ENCODE measurements around the gene TELO2. TPM values are rescaled to one million over a fixed set of nuclear protein-coding genes. Genes with fewer than 3 reads are reported as not detected.

Gene TELO2
- total RNA-seq, 1 experiment from 2014 or later: 20.9 TPM

GRCh38 chr16:1498899-1499676 lies 5.9 kb downstream of the TELO2 start:
- DNase-seq (ENCODE audit: low spot score): no peak

- DNase-seq (ENCODE audit: low spot score): no peak
These were observed 6.8 kb downstream of the TELO2 start for GRCh38 chr16:1499756-1500464.

- no peak for DNase-seq (ENCODE audit: low spot score)
These were observed 7.4 kb downstream of the TELO2 start for GRCh38 chr16:1500465-1501150.

- DNase-seq (ENCODE audit: low spot score): no peak
These were observed 8.5 kb downstream of the TELO2 start for GRCh38 chr16:1501630-1502029.

DNA sequence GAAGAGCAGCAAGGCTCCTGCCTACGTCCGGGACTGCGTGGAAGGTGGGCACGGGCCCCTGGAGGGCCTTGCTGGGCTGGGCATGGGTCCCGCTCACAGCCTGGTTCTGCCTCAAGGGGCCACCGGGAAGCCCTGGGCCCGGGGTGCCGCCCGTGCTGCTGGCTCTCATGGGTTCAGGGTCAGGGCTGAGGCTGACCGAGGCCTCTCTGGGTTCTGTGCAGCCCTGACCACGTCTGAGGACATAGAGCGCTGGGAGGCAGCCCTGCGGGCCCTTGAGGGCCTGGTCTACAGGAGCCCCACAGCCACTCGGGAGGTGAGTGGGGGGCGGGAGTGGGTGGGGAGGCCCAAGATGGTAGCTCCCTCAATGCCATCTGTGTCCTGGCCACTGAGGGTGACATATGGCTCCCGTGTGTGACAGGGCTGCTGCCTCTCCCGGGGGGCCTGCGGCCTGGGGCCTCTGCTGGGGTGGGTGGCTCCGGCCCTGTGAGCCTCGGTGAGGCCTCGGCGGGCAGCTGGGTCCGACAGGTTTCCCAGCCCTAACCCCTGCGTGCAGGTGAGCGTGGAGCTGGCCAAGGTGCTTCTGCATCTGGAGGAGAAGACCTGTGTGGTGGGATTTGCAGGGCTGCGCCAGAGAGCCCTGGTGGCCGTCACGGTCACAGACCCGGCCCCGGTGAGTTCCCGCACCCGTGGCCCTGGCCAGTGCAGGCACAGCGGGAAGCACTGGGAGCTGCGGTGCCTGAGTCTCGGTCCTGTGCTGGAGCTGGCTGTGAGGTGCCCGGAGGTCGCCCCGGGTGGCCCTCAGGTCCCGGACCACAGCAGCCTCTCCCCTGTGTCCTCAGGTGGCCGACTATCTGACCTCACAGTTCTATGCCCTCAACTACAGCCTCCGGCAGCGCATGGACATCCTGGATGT lies 9.2 kb downstream of the TELO2 start:
- no peak for DNase-seq (ENCODE audit: low spot score)

DNA sequence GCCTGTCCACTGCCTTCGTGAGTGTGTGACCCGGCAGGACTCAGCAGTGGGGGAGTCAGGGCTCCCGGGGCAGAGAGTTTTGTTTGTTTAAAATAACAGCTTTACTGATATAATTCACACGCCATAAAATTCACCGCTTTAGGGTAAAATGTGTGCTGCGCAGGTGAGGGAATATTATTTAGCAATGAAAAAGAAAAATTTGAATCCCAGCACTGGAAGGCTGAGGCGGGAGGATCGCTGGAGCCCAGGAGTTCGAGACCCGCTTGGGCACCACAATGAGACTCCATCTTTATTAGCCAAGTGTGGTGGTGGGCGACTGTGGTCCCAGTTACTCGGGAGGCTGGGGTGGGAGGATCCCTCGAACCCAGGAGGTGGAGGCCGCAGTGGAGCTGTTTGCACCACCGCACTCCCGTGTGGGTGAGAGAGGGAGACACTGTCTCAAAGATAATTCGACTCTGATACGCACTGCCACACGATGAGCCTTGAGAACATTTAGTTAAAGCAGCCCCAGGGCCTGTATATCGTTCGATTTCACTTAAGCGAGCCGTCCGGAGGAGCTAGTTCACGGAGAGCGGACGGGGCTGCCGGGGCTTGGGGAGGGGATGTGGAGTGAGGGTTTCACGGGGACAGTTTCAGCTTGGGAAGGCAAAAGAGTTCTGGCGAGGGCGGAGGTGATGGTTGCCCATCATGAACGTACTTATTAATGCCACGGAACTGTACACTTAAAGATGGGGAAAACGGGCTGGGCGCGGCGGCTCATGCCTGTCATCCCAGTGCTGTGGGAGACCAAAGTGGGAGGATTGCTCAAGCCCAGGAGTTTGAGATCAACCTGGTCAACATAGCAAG lies 10.2 kb downstream of the TELO2 start:
- DNase-seq (ENCODE audit: low spot score): no peak

GRCh38 chr16:1505073-1505844 lies 12.1 kb downstream of the TELO2 start:
- DNase-seq (ENCODE audit: low spot score): no peak

GRCh38 chr16:1505912-1506311 lies 12.8 kb downstream of the TELO2 start:
- no peak for DNase-seq (ENCODE audit: low spot score)

GRCh38 chr16:1506494-1507213 lies 13.5 kb downstream of the TELO2 start:
- DNase-seq (ENCODE audit: low spot score): no peak

DNA sequence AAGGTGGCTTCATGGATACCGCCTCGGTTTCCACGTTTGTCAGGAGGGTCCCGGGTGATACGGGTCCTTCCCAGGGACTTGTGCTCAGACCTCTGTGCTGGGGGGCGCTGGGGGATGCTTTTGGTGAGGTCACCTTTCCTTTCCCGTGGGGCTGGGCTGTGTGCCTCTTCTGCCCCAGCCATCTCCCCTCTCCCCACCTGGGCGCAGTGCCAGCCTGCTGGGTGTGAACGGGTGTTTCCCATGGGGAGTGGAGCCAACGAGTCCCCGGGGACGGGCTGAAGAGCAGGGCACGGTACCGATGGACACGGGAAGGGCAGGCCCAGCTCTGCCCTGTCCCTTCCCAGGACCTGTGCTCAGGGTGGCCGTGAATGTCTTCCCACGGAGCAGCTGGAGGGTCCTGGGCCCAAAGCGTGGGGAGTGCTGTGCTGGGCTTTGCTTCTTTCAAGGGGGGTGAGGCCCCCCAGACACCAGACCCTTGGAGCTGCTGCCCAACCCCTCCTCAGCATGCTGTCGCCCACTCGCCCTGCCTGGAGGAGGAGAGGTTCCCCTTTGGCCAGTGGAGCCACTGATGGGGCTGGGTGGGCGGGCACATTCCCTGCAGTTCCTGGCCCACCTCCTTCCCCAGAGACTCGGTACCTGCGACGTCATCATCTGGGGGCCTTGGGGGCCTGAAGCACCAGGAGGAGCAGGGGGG lies 15.5 kb downstream of the TELO2 start:
- no peak for DNase-seq (ENCODE audit: low spot score)

GRCh38 chr16:1509307-1510221 lies 16.4 kb downstream of the TELO2 start:
- no peak for DNase-seq (ENCODE audit: low spot score)

DNA sequence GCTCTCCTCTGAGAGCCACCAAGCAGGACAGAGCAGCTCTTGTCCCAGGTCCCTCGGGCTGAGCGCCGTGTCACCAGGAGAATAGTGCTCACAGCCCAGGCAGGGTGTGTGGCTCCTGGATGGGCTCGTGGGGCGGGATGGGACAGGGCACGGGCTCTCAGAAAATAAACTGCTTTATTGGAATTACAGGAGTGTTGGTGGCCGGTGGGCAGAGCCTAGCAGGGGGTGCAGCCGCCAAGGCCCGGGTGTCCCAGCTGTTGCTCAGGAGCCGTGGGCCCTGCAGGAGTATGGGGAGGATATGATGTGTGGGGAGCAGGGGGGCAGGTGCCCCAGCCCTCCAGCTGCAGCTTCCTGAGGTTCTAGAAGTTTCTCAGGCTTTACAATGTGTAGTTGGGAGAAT lies 17.1 kb downstream of the TELO2 start:
- no peak for DNase-seq (ENCODE audit: low spot score)

DNA sequence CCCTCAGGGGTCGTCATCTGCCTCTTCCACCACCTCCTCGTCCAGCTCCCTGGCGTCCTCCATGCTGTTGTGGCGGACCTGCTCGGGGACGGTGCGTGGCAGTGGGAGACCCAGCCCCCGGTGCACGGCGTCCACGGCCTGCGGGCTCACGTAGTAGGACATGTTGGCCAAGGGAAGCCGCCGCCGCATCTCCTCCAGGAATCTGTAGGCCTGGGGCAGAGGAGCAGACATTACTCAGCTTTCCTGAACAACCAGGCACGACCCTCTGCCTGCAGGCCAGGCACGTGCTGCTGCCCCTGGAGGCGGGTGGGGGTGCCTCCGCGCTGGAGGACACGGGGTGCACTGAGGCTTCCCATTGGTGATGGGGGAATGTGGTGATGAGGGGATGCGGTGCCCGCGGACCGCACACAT lies 17.8 kb downstream of the TELO2 start:
- DNase-seq (ENCODE audit: low spot score): no peak

DNA sequence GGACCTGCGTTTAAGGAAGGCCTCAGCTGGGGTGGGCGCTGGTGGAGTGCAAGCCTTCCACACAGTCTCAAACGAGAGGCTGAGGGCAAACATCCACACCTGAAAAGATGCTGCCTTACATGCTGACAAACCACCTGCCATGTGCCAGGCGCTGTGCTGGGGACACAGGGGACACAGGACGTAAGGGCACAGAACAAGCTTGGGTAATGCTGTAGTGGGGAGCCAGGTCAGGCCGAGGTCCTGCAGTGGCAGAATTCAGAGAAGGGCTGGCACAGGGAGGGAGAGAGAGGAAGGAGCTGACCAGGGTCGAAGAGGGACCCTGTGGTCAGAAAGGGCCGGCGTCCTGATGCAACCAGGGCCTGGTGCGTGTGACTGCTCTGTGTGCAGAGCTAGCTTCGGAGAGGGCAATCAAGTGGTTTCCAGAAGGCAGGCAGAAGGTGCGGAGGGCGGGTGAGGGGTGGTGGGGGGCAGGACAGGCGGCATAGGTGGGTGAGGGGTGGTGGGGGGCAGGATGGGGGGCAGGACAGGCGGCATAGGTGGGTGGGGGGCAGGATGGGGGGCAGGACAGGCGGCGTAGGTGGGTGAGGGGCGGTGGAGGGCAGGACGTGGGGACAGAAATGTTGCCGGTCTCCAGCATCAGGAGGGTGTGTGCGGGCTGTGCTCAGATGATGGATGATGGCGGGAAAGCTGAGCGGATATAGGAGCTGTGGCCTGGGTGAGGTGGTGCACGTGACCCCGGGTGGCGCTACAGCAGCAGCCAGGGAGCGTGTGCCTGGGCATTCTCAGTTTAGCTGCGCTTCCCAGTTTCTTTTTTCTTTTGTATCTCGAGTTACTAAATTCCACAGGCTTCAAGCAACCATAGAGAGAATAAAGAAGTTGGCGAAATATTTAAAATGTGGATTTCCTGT lies 18.8 kb downstream of the TELO2 start:
- no peak for DNase-seq (ENCODE audit: low spot score)

- DNase-seq (ENCODE audit: low spot score): no peak
These were observed 19.6 kb downstream of the TELO2 start for GRCh38 chr16:1512774-1513173.

- no peak for DNase-seq (ENCODE audit: low spot score)
These were observed 21.3 kb downstream of the TELO2 start for GRCh38 chr16:1514507-1514906.
